Eye (tissue), 1 donor: ENCODE measurements around the gene COL16A1.

Experiments
- DNase-seq: peaks from one replicate; pipeline ENCODE4 v3.0.0-alpha.2; 2015

Gene COL16A1

DNA sequence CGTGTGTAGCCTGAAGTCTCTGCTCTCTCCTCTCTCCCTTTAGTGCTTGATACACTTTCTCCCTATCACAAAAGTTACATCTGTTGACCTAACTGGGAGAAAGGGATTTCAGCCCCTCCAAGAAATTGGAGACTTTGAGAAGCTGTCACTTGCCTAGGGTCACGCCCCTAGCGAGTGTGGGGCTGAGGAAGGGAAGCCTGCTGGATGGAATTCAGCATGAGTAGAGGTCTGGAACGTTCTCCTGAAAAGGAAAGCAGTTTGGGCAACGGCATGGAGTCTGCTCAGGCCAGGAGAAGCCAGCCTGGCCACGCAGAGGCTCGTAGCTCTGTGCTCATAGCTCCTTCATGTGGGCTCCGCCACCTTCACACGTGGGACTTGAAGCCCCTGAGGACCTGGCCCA is 22.4 kb downstream of the COL16A1 start:
- no peak for DNase-seq

DNA sequence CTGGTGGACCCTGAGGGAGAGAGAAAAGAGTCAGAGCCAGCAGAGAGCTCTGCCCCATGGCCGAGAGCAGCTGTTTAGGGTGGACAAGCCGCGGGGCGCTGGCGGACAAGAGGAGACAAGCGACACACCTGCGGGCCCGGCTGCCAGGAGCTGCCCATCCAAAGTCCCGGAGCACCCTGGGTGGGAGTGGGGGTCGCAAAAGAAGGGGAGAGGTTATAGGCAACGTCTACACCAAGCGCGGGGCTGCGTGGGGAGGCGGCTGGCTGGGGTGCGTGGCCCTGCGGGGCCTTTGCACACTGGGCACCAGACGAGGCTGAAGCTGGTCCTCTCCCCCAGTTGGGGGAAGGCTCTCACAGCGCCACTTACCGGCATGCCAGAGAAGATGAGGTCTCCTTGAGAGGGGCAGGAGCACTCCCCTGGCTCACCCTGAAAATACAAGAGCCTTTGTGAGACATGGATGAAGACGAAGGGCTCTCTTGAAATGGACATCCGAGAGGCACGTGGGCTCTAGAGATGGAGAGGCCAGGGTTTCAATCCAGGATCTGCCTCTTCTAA is 24.1 kb downstream of the COL16A1 start:
- DNase-seq = no peak

DNA sequence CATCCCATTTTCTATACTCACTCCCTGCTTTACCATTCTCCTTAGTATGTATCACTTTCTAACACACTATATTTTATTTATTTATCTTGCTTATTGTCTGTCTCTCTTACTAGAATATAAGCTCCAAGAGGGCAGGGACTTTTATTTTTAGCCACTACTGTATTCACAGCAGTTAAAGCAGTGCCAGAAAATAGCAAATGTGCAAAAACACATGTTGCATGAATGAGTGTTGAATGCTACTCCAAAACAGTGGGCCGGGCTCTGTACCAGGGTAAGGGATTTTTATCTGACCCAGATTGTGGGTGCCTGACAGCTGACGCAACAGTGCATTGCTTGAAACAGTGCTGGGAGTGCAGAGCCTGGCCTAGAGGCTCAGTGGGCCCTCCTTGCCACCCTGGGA is 24.7 kb downstream of the COL16A1 start:
- DNase-seq = no peak

DNA sequence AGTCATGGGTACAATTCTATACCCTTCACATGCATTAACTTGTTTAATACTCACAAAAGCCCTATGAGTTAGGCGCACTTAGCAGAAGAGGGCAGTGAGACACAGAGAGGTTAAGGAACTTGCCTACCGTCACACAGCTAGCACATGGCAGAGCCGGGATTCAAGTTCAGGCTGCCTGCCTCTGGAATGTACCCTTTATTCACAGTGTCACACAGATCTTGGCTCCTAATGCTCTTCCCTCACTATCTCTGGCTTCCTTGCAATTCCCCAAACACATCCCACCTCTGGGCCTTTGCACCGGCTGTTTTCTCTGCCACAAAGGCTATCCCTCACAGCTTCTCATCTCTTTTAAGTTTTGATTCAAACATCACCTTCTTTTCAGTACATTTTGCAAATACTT is 25.1 kb downstream of the COL16A1 start:
- DNase-seq = no peak

DNA sequence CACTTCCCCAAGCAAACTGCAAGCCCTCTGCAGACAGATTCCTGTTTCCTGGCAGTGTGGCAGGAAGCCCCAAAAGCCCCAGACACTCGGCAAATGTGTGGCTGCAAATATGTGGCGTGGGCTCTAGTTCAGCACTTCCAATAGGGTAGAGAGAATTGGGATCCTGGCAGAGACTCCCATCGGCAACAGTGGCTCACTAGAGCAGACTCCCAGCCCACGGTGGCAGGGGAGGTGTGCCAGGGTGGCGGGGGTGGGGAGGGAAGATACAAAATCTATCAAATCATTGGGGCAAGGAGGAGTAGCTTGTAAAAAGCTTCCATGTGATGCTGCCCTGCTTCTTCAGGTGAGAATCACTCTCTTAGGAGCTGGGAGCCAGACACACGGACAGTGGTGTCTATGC is 25.9 kb downstream of the COL16A1 start:
- no peak for DNase-seq

DNA sequence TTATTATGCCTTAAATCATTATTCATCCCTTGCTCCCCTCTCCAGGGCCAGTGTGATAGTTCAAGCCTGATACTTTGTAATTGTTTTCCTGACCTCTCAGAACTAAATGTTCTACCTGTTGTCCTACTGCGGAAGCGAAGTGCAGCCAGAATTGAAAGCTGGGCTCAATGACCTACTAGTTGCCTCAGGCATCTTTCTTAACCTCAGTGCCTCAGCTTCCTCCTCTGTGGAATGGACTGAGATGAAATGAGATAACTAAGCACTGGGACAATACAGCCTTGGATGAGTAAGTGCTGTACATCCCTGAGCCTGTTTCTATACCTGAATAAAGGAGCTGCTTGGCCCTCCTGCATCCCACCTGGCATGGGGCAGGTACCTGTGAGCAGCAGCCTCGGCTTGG is 26.4 kb downstream of the COL16A1 start:
- no peak for DNase-seq

DNA sequence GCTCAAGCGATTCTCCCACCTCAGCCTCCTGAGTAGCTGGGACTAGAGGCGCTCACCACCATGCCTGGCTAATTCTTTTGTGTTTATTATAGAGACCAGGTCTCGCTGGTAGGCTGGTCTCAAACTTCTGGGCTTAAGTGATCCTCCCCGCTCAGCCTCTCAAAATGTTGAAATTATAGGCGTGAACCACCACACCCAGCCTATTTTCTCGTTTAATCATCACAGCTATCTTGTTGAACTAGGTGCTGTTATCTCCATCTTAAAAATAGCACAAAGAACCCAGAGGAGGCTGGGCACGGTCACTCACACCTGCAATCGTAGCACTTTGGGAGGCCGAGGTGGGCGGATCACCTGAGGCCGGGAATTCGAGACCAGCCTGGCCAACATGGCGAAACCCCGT is 28.1 kb downstream of the COL16A1 start:
- DNase-seq = no peak

DNA sequence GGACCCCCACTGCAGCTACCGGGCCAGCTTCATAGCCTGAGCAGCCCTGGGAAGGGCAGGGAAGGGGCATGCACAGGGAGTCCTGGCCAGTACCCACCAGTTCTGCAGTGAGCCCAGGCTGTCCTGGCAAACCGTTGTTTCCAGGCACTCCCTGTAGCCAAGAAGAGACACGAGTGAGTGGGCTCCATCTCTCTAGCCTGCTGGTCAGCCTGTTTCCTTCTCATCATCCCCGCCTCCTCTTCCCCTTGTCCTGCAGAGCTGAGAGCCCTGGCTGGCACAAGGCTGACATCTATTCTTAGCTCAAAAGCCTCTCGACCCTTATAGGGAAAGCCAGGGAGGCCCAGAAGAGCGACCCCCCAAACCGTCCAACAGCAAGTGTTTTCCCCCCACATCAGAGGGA is 28.7 kb downstream of the COL16A1 start:
- DNase-seq = no peak

DNA sequence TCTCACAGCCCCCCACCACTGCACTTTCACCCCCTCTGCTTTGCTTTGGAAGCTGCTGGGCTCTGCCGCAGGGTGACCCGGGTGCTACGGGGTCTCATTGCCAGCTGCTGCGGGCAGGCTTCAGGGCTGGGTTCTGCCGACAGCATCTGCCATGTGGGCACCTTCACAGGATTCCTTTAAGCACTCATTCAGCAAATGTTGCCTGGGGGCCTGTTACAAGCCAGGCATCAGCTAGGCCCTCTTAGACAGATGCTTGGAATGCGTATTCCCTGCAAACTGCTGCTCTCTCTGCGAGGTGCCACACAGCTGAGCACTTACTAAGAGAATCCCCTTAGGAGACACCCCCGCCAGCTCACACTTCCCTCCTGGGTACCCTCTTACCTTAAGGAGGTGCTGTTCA is 29.2 kb downstream of the COL16A1 start:
- DNase-seq = peak; percentile 60

DNA sequence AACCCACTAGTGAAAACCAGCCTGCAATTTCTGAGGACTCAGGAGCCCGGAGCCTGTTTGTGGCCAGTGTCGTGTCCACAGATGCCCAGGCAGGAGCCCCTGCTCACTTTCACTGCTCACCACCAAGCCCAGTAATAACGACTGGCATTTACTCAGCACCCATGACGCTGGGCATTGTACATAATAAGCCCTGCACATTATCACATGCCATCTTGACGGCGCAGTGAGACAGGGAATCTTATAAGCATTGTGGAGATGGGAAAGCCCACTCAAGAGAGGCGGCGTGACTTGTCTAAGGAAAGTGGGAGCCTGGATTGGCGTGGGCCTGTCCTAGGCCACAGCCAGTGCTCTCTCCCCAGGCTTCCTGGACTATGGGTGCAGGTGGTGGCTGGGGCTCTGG is 30.4 kb downstream of the COL16A1 start:
- no peak for DNase-seq

DNA sequence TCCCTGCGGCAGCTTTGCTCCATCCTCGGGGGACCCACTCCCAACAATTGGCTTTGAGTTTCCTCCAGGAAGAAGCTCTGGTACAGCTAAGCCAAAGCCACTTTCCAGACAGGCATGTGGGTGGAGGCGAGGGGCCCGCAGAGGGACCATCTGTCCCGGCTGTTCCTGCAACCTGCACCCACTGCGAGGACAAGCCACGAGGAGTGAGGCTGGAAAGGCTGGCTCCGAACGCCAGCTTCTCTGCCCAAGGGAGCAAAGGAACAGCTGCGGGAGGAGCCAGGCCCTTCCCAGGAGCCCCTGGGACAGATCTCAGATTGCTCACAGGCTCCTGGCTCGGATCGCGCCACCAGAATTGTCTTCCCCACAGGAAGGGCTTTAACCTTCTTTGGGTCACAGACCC is 30.8 kb downstream of the COL16A1 start:
- peak; percentile 72 for DNase-seq

DNA sequence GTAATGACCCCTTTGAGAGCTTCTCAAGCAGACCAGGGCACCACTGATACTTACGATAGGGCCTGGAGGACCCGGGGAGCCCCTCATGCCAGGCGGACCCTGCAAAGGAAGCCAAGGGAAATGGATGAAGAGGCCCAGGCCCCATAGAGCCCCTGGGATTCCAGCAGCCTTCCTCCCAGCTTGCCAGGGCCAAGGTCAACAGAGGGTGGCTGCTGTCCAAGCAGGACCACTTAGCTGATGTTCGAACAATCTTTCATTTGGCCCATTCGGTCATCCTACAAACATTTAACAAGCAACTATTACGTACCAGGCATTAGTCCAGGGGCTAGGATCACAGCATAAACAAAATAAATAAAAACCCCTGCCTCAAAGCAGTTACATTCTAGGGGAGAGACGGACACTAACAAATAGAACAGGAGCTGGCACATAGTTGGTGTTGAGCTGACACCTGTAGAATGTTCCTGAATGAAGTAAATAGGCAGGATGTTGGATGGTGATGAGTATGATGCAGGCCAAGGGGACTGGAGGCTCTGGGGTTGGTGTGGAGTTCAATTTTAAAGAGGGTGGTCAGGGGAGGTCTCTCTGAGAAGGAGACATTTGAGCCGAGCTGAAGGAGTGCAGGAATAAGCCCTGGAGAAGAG is 32.1 kb downstream of the COL16A1 start:
- DNase-seq = no peak

DNA sequence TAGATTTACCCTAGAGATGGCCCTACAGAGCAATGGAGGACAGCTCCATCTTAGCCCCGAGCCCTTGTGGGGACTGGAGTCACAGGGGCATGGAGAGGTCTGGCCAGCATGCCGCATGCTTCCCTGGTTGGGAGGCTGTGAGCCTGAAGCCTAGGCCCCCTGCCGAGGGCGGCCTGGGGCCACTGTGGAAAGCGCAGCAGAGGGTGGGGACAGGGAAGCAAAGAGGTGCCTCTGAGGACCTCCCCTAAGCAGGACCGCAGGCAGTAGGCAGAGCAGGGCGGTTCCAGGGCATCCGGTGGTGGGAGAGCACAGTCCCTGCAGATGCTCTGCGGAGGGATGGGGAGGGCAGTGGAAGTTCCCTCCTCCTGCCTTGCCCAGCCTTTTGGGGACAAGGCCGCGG is 32.7 kb downstream of the COL16A1 start:
- DNase-seq = no peak

DNA sequence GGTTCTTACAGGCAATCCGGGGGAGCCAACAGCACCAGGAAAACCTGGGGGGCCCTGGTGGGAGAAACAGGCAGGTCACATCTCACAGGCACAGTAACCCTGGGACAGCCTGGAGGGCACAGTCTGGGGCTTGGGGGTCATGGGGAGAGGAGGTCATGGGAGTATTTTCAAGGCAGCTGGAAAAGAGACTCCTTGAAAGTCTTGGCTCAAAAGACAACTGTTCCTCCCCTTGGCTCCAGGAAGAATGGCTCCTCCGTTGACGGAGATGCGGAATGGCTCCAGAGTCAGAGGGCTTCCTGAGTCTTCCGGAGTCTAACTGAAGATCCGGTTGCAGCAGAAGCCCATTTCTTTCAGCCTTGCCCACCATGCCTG is 33.2 kb downstream of the COL16A1 start:
- no peak for DNase-seq

DNA sequence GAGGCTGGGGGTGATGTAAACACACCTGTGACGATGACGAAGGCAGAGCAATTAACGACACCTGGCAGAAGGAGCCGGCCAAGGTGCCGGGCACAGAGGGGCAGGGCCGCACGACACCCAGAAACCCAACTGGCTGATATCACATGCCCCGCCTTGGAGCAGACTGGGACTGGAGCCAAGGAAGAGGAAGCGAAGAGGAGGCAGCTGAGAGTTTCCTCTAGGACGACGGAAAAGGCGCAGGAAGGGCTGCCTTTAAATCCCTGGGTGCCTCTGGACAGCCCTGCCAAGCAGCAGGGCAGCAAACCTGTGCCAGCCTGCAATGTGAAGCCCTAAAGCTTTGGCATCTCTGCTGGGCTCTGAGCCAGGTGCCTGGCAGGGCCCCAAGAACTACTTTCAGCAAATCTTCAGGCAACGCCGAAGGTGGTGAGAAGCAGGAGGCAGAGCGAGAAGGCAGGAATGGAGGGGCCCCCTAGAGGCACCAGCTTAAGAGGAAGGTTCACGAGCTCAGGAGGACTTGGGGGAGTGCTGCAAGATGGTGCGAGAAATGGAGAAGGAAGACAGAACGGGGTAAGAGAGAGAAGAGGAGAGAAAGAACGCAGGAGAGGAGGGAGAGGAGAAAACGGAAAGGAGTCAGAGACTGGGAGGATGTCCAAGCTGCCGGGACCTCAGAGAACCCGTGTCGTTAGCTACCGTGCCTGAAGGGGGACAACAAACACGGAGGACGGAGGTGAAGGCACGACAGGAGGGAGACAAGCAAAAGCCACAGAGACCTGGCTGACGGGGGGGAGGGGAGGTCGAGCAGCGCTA is 33.8 kb downstream of the COL16A1 start:
- DNase-seq = peak; percentile 73

DNA sequence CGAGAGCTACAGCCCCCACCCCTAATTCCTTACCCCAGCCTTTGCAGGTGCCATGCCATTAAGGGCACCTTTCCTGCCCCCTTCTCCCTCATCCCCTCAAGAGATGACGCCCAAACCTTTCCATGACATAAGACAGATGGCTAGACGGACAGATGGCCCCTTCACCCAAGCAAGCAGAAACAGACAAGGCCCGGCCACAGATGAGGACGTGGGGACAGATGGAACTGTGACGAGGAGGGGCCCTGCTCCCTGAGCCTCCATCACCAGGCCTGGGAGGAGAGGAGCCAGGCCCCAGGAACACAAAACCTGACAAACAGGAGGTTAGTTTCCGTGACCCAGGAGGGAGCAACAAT is 34.4 kb downstream of the COL16A1 start:
- peak; percentile 69 for DNase-seq

DNA sequence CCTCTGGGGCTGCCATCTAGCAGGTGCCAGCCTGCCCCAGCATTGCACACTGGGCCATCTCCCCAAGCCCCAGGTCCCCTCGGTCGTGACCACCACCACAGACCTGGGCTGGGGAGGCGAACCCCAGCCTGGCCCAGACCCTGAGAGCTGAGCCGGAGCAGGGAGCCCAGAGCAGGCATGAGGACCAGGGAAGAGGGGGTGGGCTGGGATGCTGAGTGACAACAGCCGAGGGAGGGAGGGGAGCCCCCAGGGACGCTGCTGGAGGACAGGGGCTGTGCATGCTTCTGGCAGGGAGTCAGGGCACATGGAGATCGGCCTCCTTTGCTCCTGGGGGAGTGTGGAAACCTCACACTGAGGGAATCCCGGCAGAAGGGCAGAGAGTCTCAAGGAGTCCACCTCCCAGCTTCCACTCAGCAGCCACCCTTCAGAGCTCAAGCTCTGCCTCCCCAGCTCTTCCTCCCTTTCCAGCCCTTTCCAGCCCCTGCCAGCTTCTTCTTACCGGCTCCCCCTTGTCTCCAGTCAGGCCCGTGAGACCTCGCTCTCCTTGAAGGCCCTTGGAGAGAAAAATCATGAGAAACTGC is 35.4 kb downstream of the COL16A1 start:
- no peak for DNase-seq

DNA sequence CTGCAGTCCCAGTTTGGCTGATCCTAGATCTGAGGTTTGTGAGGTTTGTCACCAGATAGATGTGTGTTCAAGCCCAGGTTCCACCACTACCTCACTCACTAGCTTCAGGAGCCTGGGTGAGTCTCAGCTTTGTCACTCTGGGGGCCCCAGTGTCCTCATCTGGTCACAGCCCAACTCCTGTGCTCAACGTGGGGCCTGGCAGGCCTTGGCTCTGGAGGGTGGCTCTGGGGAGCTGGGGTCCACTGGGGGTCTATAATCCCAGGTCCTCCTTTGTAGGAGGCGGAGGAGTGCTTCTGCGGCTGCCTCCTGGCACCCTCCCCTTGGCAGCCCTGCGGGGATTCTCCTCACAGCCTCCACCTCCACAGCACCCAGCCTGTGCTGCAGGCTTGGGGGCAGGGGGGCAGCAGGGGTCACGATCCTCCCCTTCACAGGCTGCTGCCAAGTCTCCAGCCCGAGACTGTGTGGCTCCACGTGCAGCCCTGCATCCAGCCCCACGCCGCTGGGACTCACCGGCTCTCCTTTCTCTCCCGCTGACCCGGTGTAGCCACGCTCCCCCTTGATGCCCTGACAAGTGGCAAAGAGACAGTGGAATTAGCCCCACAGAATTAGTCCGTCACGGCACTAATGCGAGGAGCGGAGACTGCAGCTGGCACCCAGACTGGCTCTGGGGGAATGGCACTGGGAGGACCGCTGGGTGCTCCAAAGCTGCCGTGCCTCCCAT is 36.6 kb downstream of the COL16A1 start:
- DNase-seq = no peak

DNA sequence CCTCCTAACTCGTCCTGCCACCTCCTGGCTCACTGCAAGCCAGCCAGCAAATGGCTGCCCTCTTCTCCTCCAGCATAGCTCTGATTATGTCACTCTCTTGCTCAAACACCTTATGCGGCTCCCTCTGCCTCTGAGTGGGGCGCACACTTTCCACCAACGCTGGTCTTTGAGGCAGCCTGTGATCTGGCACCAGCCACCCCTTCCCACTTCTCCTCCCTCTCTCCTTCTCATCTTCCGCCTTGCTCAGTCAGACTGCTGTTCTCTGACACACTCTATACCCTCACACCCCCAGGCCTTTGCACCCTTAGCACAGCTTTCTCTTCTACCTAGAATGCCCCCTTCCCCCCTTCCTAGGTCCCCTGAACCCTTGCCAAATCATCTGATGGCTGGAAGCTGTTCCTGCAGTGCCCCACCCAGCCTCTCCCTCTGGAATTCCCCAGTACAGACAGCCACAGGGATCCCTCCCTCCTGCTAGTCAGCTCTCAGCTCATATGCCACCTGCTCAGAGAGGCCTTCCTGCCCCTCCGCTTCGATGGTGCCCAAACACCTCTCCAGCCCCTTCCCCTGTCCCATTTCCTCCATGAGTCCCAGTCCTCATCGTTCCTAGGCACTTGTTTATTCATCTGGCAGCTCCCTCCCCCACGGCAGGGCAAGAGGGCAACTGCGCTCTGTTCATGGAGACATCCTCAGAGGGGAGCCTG is 37.4 kb downstream of the COL16A1 start:
- DNase-seq = peak; percentile 58

DNA sequence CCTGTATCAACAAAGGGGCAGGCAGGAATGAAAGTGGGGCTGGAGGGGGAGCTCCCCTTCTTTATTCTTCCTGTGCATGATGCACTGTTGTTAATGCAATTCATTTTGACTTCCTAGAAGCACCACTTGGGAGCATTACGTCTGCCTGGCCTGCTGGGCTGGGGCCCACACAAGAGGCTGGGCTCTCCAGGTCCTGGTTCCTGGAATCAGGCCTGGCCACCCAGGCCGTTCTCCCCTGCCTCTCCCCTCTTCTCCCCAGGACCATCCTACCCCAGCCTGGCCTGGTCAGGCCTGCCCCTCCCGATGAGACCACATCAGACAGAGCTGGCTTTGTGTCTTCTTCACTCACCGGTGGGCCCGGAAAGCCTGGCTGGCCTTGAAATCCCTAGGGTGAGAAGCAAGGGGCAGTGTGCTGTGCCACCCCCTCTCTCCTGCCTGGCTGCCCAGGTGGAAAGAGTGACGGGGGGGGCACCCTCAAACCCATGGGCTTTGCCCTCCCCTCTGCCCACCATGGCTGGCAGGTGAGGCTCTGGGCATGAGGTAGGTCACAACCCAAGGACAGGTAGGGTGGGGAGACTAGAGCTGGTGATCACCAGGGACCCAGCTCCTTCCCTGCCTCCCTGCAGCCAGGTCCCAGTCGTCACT is 38.5 kb downstream of the COL16A1 start:
- DNase-seq = no peak

DNA sequence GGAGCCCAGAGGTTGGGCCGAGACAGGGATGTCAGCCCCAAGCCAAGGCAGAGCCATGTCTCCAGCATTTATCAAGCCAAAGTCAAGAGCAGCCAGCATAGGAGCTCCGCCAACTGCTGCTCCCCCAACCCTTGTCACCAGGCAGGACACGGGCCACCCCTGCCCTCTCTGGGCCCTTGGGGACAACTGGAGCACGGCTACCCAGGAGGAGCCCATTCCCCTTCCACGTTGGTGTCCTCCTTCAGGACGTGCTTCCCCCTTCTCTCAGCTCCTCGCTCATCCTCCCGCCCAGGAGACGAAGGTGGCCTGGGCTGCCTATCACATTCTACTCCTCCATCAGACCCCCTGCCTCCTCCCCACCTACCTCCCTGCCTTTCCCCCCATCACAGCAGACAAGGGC is 39.3 kb downstream of the COL16A1 start:
- no peak for DNase-seq
